HUES48 (cell line): Measurements from ENCODE around the gene DGAT2.

ENCODE experiments used
- H3K27ac ChIP-seq: one replicate; pipeline ENCODE4 v1.7.0; 2013; ENCODE audit warnings: low read depth, low read length, inconsistent platforms
- H3K27me3 ChIP-seq: 2 replicates; pipeline ENCODE4 v1.6.1; 2013; ENCODE audit warnings: mild to moderate bottlenecking, low read length; ENCODE audit not compliant: control insufficient read depth, insufficient read depth
- H3K36me3 ChIP-seq: 2 replicates; pipeline ENCODE4 v1.6.1; 2013; ENCODE audit warnings: low read length; ENCODE audit not compliant: control insufficient read depth, insufficient read depth
- H3K4me1 ChIP-seq: 2 replicates; pipeline ENCODE4 v1.6.1; 2013; ENCODE audit warnings: mild to moderate bottlenecking, low read length; ENCODE audit not compliant: control insufficient read depth, insufficient read depth
- H3K4me3 ChIP-seq: 2 replicates; pipeline ENCODE4 v1.5.1; 2013; ENCODE audit warnings: mild to moderate bottlenecking, low read depth, low read length
- H3K9ac ChIP-seq: 2 replicates; pipeline ENCODE4 v1.6.1; 2013; ENCODE audit warnings: mild to moderate bottlenecking, low read depth, low read length, moderate library complexity
- H3K9me3 ChIP-seq: 2 replicates; pipeline ENCODE4 v1.6.1; 2013; ENCODE audit warnings: low read length; ENCODE audit not compliant: control insufficient read depth, insufficient read depth

DGAT2 gene

GRCh38 chr11:75757651-75758050 is 10.9 kb upstream of the DGAT2 start:
- Histone ChIP-seq H3K9me3 (no peaks in the 10 kb centered on the region), H3K27me3 (no peaks in the 10 kb centered on the region), H3K9ac (no peak overlapping the region), H3K36me3 (no peaks in the 10 kb centered on the region), H3K27ac (no peak overlapping the region), H3K4me3 (no peak overlapping the region), H3K4me1 (no peaks in the 10 kb centered on the region)

- Histone ChIP-seq H3K27ac (no peak overlapping the region), H3K27me3 (no peaks in the 10 kb centered on the region), H3K4me1 (no peaks in the 10 kb centered on the region), H3K36me3 (no peaks in the 10 kb centered on the region), H3K9ac (no peak overlapping the region), H3K4me3 (no peak overlapping the region), H3K9me3 (no peaks in the 10 kb centered on the region)
Observed at GRCh38 chr11:75759832-75760231, 8.7 kb upstream of the DGAT2 start.

GRCh38 chr11:75760243-75760642 is 8.3 kb upstream of the DGAT2 start:
- Histone ChIP-seq H3K9ac (no peak overlapping the region), H3K4me1 (no peaks in the 10 kb centered on the region), H3K36me3 (no peaks in the 10 kb centered on the region), H3K27ac (no peak overlapping the region), H3K9me3 (no peaks in the 10 kb centered on the region), H3K4me3 (no peak overlapping the region), H3K27me3 (no peaks in the 10 kb centered on the region)

- H3K36me3 ChIP-seq = no peaks in the 10 kb centered on the region
- no peak overlapping the region for H3K27ac ChIP-seq
- H3K4me3 ChIP-seq = no peak overlapping the region
- H3K9me3 ChIP-seq = no peaks in the 10 kb centered on the region
- H3K27me3 ChIP-seq = no peaks in the 10 kb centered on the region; the same call in 1 of the 2 replicates
- H3K4me1 ChIP-seq = no peaks in the 10 kb centered on the region
- no peak overlapping the region for H3K9ac ChIP-seq
Observed at GRCh38 chr11:75760710-75761493, 7.7 kb upstream of the DGAT2 start.

- Histone ChIP-seq H3K4me3 (no peak overlapping the region), H3K27me3 (peaks cover 11% of the 10 kb centered on the region), H3K36me3 (no peaks in the 10 kb centered on the region), H3K9ac (no peak overlapping the region), H3K9me3 (no peaks in the 10 kb centered on the region), H3K4me1 (no peaks in the 10 kb centered on the region), H3K27ac (no peak overlapping the region)
Observed at GRCh38 chr11:75762158-75762557, 6.4 kb upstream of the DGAT2 start.

- no peaks in the 10 kb centered on the region for H3K9me3 ChIP-seq
- no peak overlapping the region for H3K4me3 ChIP-seq
- H3K36me3 ChIP-seq = no peaks in the 10 kb centered on the region
- no peak overlapping the region for H3K27ac ChIP-seq
- no peaks in the 10 kb centered on the region for H3K4me1 ChIP-seq
- H3K9ac ChIP-seq = no peak overlapping the region
- H3K27me3 ChIP-seq = peaks cover 18% of the 10 kb centered on the region
Observed at GRCh38 chr11:75762885-75763284, 5.7 kb upstream of the DGAT2 start.

- H3K9ac ChIP-seq = no peak overlapping the region
- H3K4me3 ChIP-seq = no peak overlapping the region
Observed at GRCh38 chr11:75763846-75764245, 4.7 kb upstream of the DGAT2 start.

GRCh38 chr11:75765116-75765515 is 3.5 kb upstream of the DGAT2 start:
- H3K36me3 ChIP-seq = no peaks in the 10 kb centered on the region
- H3K9ac ChIP-seq = no peak overlapping the region
- H3K27ac ChIP-seq = no peak overlapping the region
- peaks cover 8% of the 10 kb centered on the region for H3K4me1 ChIP-seq
- peaks cover 40% of the 10 kb centered on the region for H3K27me3 ChIP-seq
- no peak overlapping the region for H3K4me3 ChIP-seq
- no peaks in the 10 kb centered on the region for H3K9me3 ChIP-seq

More at GRCh38 chr11:75763846-75764245, 4.7 kb upstream of the DGAT2 start:
- H3K4me1 ChIP-seq = no peaks in the 10 kb centered on the region; the same call in 1 of the 2 replicates
- H3K27me3 ChIP-seq = peaks cover 28% of the 10 kb centered on the region
- H3K36me3 ChIP-seq = no peaks in the 10 kb centered on the region
- H3K9me3 ChIP-seq = no peaks in the 10 kb centered on the region
- no peak overlapping the region for H3K27ac ChIP-seq

- peaks cover 56% of the 10 kb centered on the region for H3K27me3 ChIP-seq
Observed at GRCh38 chr11:75766443-75767227, 1.9 kb upstream of the DGAT2 start.

GRCh38 chr11:75767228-75767572 is 1.4 kb upstream of the DGAT2 start:
- no peak overlapping the region for H3K27ac ChIP-seq
- no peak overlapping the region for H3K9ac ChIP-seq
- no peak overlapping the region for H3K4me3 ChIP-seq
- H3K27me3 ChIP-seq = peaks cover 59% of the 10 kb centered on the region
- peaks cover 8% of the 10 kb centered on the region for H3K4me1 ChIP-seq
- no peaks in the 10 kb centered on the region for H3K9me3 ChIP-seq
- H3K36me3 ChIP-seq = no peaks in the 10 kb centered on the region

More at GRCh38 chr11:75766443-75767227, 1.9 kb upstream of the DGAT2 start:
- no peaks in the 10 kb centered on the region for H3K9me3 ChIP-seq
- peaks cover 8% of the 10 kb centered on the region for H3K4me1 ChIP-seq
- H3K27ac ChIP-seq = no peak overlapping the region
- H3K4me3 ChIP-seq = no peak overlapping the region
- no peak overlapping the region for H3K9ac ChIP-seq
- no peaks in the 10 kb centered on the region for H3K36me3 ChIP-seq

GRCh38 chr11:75767793-75768111 is 826 bp upstream of the DGAT2 start:
- Histone ChIP-seq H3K36me3 (no peaks in the 10 kb centered on the region), H3K4me1 (peaks cover 8% of the 10 kb centered on the region), H3K27me3 (peaks cover 59% of the 10 kb centered on the region), H3K27ac (no peak overlapping the region), H3K9ac (no peak overlapping the region), H3K9me3 (no peaks in the 10 kb centered on the region), H3K4me3 (no peak overlapping the region)
